Heart left ventricle (tissue), 16 donors: Measurements from ENCODE around the gene LSR. TPM values are rescaled to one million over a fixed set of nuclear protein-coding genes. Genes with fewer than 3 reads are reported as not detected.

Experiments used
- ATAC-seq, 4 donors: fragments of 200-7000 bp; cut with Tn5 transposase; one replicate each; pipeline ENCODE4 v1.9.1; 2020 to 2022; ENCODE audit warnings: moderate library complexity in 4 of 4, mild to moderate bottlenecking in 3 of 4, moderate number of reproducible peaks in 1 of 4
- DNase-seq, 5 donors: peaks; one replicate each; pipeline ENCODE4 v3.0.0-alpha.2; 2020
- H3K27ac ChIP-seq, 12 donors: fragments of 200-600 bp; sonication (generic) in 4 of 12; one replicate each; pipeline versions ENCODE4 v1.5.0 to v1.8.0; 2016 to 2022; ENCODE audit warnings: mild to moderate bottlenecking in 2 of 12
- H3K27me3 ChIP-seq, 9 donors: fragments of 200-600 bp; sonication (generic) in 2 of 9; one replicate each; pipeline versions ENCODE4 v1.5.1 to v1.8.0; 2016 to 2022; ENCODE audit warnings: mild to moderate bottlenecking in 3 of 9
- H3K36me3 ChIP-seq, 9 donors: fragments of 200-600 bp; sonication (generic) in 2 of 9; one replicate each; pipeline versions ENCODE4 v1.5.0 to v1.8.0; 2018 to 2022; ENCODE audit warnings: mild to moderate bottlenecking in 2 of 9
- H3K4me1 ChIP-seq, 12 donors: fragments of 200-600 bp; sonication (generic) in 4 of 12; one replicate each; pipeline versions ENCODE4 v1.5.0 to v1.8.0; 2016 to 2022; ENCODE audit warnings: mild to moderate bottlenecking in 3 of 12
- H3K4me3 ChIP-seq, 12 donors: fragments of 200-600 bp; sonication (generic) in 4 of 12; one replicate each; pipeline versions ENCODE4 v1.5.0 to v1.8.0; 2017 to 2022; ENCODE audit warnings: mild to moderate bottlenecking in 9 of 12, moderate library complexity in 4 of 12
- H3K9me3 ChIP-seq, 12 donors: fragments of 200-600 bp; sonication (generic) in 4 of 12; one replicate each; pipeline versions ENCODE4 v1.5.0 to v1.8.0; 2016 to 2022; ENCODE audit warnings: mild to moderate bottlenecking in 1 of 12
- POLR2A ChIP-seq, 2 donors: fragments of 450-650 bp; IDR thresholded peaks; one replicate each; pipeline ENCODE4 v1.6.1; 2017; ENCODE audit warnings: antibody characterized with exemption in 2 of 2, mild to moderate bottlenecking in 2 of 2, moderate library complexity in 2 of 2
- WGBS, 4 donors: extraction: QIAGEN DNeasy Blood & Tissue Kit in 2 of 4; methylation state at CpG; one replicate each; pipeline versions ENCODE4 v1.1.5 to v1.1.7; 2013 to 2018; 5-methylcytosine and 5-hydroxymethylcytosine counted together
- intact Hi-C, 10 donors: fragments of 100-400 bp; cut with DNase I; formaldehyde crosslinking; loops; one replicate each; pipeline versions ENCODE4 v1.11.1 to v1.14.2; 2022
- polyA plus RNA-seq, 2 donors: library from polyadenylated mRNA; stranded (reverse); fragments of 200-250 nt; gene quantifications; one replicate each; pipeline ENCODE4 v1.2.3, GENCODE V29; 2013
- total RNA-seq, 9 donors: library from RNA; depleted of rRNA in 2 of 9; stranded (reverse); fragments of >200 nt in 2 of 9; fragmentation: NEBNext Ultra II Directional in 3 of 9; extraction: Animal tissue kit (Norgen Biotek cat#: 25700) in 3 of 9; gene quantifications; one replicate each; pipeline versions ENCODE4 v1.1.0 to v1.2.4, GENCODE V29; 2016 to 2023
- TF ChIP-seq, protein P1 (sequence below), 12 donors: fragments of 200-600 bp; sonication (generic) in 4 of 12; IDR thresholded peaks; one replicate each; pipeline versions ENCODE4 v1.5.0 to v1.8.0; 2018 to 2022; ENCODE audit warnings: antibody characterized with exemption in 12 of 12, mild to moderate bottlenecking in 5 of 12
- donor health status: ischemic (EF 13 %, LVEDD 7.1; RV severe dilation, severe dysfunction).
- donor health status: healthy with polysubstance abuse.
- donor health status: DM: no; HTN: yes; CAD: no.
- donor health status: DM: no; HTN: no; CAD: no.
- donor health status: ischemic (EF 25% LVEDD 6.9; RV normal size, moderate dysfunction).
- donor health status: ischemic (EF 25% LVEDD 5.7; RV mildly dilated, moderate dysfunction).
- donor health status: healthy.
- donor health status: DM: yes; HTN: yes; CAD: no.
- donor health status: ischemic (EF 35%, LVEDD 5.7; RV mildly dilated, moderate dysfunction).
- donor health status: nonischemic (EF 11% LVEDD 7.7; RV severe dilation, severe dysfunction).
- donor health status: DM: yes; HTN: yes; CAD: no.
- donor health status: PGD.
- donor health status: ischemic (EF 29% LVEDD 5.4; RV normal size, mild dysfunction).
- donor health status: nonischemic (EF 23%, LVEDD 6.1; RV moderate dilation, normal function).

Gene LSR
- total and polyA plus RNA-seq, 11 donors, result 2.8 to 10.5 (median 5.3) TPM

DNA sequence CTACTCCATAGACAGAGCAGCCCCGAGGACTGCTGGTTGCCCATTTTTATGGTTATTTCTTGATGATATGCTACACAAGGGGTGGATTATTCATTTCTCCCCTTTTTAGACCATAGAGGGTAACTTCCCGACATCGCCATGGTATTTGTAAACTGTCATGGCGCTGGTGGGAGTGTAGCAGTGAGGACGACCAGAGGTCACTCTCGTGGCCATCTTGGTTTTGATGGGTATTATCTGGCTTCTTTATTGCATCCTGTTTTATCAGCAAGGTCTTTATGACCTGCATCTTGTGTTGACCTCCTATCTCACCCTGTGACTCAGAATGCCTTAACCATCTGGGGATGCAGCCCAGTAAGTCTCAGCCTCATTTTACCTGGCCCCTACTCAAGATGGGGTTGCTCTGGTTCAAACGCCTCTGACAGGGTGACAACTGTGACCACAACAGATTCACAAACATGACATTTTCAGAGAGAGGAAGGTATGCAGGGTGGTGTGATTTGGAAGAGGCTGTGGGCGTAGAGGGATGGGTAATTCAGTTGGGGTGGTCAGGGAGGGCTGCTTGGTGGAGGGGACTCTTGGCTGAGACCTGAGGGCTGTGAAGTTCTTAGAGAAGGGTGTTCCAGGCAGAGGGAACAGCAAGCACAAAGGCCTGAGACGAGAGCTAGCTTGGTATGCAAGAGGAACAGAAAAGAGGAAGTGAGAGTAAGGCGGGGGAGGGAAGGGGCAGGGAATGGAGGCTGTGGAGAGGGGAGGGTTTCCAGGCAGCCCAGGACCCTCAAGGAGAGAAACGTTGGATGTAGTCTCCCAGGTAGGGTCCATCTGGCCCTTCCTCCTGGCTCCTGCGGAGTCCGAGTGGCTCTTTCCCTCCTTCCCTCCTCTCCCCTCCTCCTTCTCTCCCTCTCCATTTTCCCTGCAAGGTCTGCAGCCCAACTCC is 43.7 kb upstream of the LSR start:
- ATAC-seq (peak in 3 of 4 donors; percentile 41 to 77 (median 73)), DNase-seq (peak in 2 of 5 donors; percentile 36 to 41)
- intact Hi-C loops, result no loop called here

DNA sequence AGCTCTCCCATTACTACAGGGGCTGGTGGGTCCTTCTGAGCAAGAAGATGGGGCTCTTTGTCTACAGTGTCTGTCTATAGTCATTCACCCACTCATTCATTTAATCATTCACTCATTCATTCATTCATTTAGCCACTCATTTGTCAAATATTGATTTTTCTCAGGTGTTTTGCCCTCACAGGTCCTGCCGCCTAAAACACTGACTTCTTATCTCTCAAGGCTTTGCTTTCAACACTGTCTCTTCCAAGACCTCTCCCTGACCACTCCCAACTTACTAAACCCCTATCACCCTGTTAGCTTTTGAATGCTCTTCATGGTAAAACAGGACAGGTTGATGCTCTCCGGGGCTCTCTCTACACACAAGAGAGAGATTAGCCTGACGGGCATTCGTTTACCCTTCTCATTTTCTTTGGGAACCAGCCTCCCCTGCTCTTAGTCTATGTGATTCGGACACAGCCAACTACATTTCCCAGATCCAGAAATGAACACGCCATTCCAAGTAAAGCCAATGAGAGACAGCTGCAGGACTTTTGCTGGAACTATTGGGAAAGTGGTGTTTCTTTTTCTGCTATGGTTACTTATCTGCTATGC is 43.0 kb upstream of the LSR start:
- peaks cover 0 to 3% (median 0%) of the 10 kb centered on the region in 12 donors for H3K9me3 ChIP-seq
- H3K4me3 ChIP-seq, result no peak overlapping the region
- ATAC-seq (no peak), DNase-seq (no peak)
- H3K4me1 ChIP-seq, result peaks cover 0 to 48% (median 0%) of the 10 kb centered on the region in 12 donors
- 75 to 83% (median 78%) methylated on average over 6 of the region's 6 CpGs for WGBS, 4 donors
- no peaks in the 10 kb centered on the region for H3K36me3 ChIP-seq
- H3K27me3 ChIP-seq, result peaks cover 0 to 3% (median 0%) of the 10 kb centered on the region in 9 donors
- peak overlapping the region in 1 of 12 donors; percentile 75 for H3K27ac ChIP-seq
- no peak for TF ChIP-seq POLR2A (IDR thresholded peaks at IDR 0.05)
- TF ChIP-seq, protein P1, sequence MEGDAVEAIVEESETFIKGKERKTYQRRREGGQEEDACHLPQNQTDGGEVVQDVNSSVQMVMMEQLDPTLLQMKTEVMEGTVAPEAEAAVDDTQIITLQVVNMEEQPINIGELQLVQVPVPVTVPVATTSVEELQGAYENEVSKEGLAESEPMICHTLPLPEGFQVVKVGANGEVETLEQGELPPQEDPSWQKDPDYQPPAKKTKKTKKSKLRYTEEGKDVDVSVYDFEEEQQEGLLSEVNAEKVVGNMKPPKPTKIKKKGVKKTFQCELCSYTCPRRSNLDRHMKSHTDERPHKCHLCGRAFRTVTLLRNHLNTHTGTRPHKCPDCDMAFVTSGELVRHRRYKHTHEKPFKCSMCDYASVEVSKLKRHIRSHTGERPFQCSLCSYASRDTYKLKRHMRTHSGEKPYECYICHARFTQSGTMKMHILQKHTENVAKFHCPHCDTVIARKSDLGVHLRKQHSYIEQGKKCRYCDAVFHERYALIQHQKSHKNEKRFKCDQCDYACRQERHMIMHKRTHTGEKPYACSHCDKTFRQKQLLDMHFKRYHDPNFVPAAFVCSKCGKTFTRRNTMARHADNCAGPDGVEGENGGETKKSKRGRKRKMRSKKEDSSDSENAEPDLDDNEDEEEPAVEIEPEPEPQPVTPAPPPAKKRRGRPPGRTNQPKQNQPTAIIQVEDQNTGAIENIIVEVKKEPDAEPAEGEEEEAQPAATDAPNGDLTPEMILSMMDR (IDR thresholded peaks at IDR 0.05), result no peak
- intact Hi-C loops, result no loop called here

More for the DNA sequence above, 43.7 kb upstream of the LSR start:
- Histone ChIP-seq H3K9me3 (peaks cover 0 to 3% (median 0%) of the 10 kb centered on the region in 12 donors), H3K4me3 (no peak overlapping the region), H3K27ac (peak overlapping the region in 1 of 12 donors; percentile 75), H3K4me1 (peaks cover 0 to 44% (median 0%) of the 10 kb centered on the region in 12 donors), H3K27me3 (peaks cover 0 to 3% (median 0%) of the 10 kb centered on the region in 9 donors), H3K36me3 (no peaks in the 10 kb centered on the region)
- WGBS, 4 donors, result 74 to 79% (median 75%) methylated on average over 13 of the region's 13 CpGs
- TF ChIP-seq, protein P1 (IDR thresholded peaks at IDR 0.05), result no peak
- TF ChIP-seq POLR2A (IDR thresholded peaks at IDR 0.05), result no peak

DNA sequence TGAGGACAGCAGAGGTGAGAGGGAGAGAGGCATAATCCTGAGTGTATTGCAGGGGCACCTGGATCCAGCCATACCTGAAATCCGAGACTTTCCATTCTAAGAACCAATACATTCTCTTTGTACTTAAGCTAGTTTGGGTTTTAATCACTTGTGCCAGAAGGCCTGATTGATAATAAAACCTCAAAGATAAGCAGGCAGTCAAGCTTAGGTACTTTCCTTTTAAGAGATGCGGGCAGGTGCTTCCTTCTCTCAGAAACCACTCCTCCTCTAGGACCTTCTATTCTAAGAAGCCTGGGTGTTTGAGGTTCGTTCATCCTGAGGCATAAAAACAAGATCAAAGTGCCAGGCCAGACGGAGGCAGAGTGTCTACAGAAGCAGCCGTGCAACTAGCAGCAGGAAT is 42.4 kb upstream of the LSR start:
- peaks cover 0 to 3% (median 0%) of the 10 kb centered on the region in 12 donors for H3K9me3 ChIP-seq
- H3K4me1 ChIP-seq, result peaks cover 0 to 54% (median under 1%) of the 10 kb centered on the region in 12 donors
- H3K27ac ChIP-seq, result peak overlapping the region in 1 of 12 donors; percentile 81
- TF ChIP-seq POLR2A (IDR thresholded peaks at IDR 0.05), result no peak
- no peak overlapping the region for H3K4me3 ChIP-seq
- no peak for ATAC-seq
- intact Hi-C loops, result no loop called here
- no peaks in the 10 kb centered on the region for H3K36me3 ChIP-seq
- H3K27me3 ChIP-seq, result peaks cover 0 to 3% (median 0%) of the 10 kb centered on the region in 9 donors
- 64 to 73% (median 71%) methylated on average over 5 of the region's 5 CpGs for WGBS, 4 donors
- DNase-seq, result no peak

DNA sequence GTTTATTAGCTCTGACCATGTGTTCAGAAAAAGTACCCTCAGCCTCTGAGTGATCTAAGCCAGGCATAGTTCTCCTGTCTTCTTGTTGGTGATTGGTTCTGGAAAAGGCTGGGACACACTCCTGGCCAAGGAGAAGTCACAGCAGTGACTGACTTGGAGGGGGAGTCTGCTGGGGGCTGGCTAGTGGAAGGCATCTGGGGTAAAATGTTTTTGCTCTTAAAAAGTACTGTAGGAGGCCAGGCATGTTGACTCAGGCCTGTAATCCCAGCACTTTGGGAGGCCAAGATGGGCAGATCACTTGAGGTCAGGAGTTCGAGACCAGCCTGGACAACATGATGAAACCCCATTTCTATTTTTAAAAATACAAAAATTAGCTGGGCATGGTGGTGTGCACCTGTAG is 41.9 kb upstream of the LSR start:
- Histone ChIP-seq H3K36me3 (no peaks in the 10 kb centered on the region), H3K4me3 (no peak overlapping the region), H3K27me3 (peaks cover 0 to under 1% (median 0%) of the 10 kb centered on the region in 9 donors), H3K9me3 (peaks cover 0 to 3% (median 0%) of the 10 kb centered on the region in 12 donors), H3K27ac (peak overlapping the region in 1 of 12 donors; percentile 81), H3K4me1 (peaks cover 0 to 58% (median 2%) of the 10 kb centered on the region in 12 donors)
- DNase-seq, result peak in 1 of 5 donors; percentile 1
- TF ChIP-seq POLR2A (IDR thresholded peaks at IDR 0.05), result no peak
- ATAC-seq, result no peak
- 94 to 100% (median 96%) methylated on average over 1 of the region's 1 CpG for WGBS, 4 donors
- intact Hi-C loops, result no loop called here
